ENCODE measurements around the gene SOSTDC1.
"Not testable (repeated sequence)": the region's sequence is repeated elsewhere in the genome, so short reads cannot be mapped to it uniquely, and the experiment has no call there.

Gene SOSTDC1

GRCh38 chr7:16460789-16461493 is 4.6 kb downstream of the SOSTDC1 start:
- DNase-seq = no peak

DNA sequence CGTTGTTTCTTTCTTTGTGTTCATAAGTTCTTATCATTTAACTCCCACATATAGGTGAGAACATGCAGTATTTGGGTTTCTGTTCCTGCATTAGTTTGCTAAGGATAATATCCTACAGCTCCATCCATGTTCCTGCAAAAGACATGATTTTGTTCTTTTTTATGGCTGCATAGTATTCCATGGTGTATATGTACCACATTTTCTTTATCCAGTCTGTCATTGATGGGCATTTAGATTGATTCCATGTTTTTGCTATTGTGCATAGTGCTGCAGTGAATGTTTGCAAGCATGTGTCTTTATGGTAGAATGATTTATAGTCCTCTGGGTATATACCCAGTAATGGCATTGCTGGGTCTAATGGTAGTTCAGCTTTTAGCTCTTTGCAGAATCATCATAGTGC is 9.2 kb downstream of the SOSTDC1 start:
- DNase-seq = not testable (repeated sequence)

DNA sequence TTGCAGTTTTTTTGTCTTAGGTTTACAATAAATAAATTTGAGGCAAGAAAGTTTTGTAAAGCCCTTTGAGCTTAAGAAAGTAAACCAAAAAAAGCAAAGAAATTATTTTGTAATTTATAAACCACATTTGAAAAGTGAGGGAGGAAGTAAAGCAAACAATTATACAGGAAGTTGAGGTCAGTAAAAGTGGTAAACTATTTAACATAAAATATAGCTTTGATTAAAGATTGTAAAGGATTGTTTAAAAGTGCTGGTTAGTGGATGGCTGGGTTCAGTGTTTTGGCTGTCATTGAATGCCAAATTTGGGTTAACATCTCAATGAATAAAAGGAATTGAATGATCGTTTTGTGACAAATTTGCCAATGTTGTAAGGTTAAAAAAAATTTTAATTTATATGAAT is 9.9 kb downstream of the SOSTDC1 start:
- no peak for DNase-seq

DNA sequence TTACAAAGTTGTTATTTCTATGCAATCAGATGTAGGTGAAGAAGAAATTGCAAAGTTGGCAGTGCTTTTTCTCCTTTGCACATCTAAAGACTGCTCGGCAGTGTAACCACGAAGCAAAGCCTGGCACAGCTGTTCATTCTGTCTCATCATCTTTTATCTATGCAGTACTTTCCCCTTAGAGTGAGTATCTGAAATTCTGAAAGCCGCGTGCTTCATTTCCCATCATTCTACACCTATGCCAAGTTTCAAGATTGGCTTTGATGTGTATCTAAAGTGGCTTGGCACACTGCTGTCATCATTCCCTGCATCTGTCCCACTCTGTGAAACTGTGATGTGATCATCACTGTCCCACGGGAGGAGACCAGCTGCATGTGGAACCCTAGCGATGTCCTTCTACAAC is 15.2 kb downstream of the SOSTDC1 start:
- no peak for DNase-seq

DNA sequence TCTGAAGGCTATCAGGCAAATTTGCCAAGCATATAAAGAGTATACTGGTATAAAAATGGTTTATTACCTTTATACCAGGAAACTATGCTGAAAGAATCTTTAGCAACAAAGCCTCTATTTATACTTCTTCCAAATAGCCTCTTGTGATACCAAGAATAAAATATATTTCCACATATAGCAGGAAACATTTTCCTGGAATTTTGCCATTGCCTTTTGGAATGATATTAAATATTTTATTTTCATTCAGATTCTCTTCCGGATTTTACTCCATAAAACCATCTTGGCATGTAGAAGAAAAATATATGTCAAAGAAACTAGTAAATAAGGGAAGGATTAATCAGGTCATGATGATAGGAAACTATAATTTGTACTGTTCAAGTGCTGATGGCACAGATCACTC is 17.7 kb downstream of the SOSTDC1 start:
- DNase-seq = no peak

GRCh38 chr7:16446508-16446907 is 19.0 kb downstream of the SOSTDC1 start:
- no peak for DNase-seq

- not testable (repeated sequence) for DNase-seq
These were observed 21.7 kb downstream of the SOSTDC1 start for GRCh38 chr7:16443871-16444270.

GRCh38 chr7:16438988-16439387 is 26.6 kb downstream of the SOSTDC1 start:
- DNase-seq = no peak

DNA sequence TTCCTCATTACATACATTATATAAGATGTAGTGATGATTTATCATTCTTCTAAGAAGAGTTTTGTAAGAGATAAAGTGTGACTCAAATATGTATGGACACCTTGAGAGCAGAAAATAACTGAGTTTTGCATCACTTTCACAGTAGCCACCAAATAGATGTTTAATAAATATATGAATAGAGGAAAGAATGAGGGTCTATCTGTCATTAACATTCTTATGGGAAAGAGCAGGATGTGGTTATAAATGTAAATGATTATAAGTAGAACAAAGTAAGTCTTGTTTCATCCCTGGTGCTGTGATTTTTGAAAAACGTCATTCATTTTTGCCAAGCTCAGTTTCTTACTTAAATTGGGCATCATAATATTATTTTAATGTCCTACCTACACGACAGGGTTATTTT is 29.2 kb downstream of the SOSTDC1 start:
- no peak for DNase-seq

DNA sequence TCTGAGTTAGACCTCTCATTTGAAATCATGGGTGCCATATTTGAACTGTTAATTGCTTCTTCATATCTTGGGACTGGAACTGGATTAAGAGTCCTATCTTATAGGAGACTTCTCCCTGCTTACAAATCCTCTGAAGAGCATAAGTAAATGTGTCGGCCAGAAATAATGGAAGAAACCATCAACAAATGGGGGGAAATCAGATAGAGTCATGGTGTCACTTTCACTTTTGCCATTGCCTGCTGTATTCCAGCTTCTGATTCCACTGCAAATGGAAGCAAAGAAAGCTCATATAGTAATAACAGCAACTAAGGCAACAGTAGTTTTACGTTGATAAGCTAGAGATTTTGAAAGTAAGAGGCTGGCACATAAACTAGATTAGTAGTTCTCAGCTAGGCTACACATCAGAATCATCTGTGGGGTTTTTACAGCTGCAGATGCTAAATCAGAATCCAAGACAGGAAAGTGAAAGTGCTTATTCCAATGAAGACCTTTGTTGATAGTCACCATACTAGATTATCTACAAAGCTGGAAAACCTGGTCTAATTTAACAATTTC is 31.9 kb downstream of the SOSTDC1 start:
- DNase-seq = no peak

- no peak for DNase-seq
These were observed 33.2 kb downstream of the SOSTDC1 start for GRCh38 chr7:16432425-16432731.

DNA sequence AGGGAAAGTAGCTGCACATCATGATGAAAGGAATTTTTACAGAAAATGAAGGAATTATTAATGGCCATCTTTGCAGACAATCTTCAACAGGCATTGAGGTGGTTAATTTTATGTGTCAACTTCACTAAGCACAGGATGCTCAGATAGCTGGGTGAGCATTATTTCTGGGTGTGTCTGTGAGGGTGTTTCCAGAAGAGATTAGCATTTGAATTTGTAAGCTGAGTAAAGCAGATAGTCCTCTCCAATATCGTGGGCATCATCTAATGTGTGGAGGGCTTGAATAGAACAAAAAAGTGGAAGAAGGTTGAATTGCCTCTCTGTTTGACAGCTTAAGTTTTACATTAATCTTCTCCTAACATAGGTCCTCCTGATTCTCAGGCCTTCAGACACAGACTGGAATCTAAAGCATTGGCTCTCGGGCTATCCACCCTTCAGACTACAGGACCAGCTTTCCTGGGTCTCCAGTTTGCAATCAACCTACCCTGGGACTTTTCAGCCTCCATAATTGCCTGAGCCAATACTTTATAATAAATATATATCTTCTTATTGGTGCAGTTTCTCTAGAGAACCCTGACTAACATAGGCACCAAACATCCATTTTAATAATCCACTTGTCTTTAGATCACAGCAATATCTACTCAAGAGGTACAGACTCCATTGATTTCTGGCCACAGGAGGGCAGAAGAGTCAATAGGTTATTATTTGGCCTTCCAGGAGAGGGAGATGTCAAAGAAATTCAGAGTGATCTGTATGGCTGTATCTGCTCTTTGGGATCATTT is 33.7 kb downstream of the SOSTDC1 start:
- no peak for DNase-seq

- no peak for DNase-seq
These were observed 35.4 kb downstream of the SOSTDC1 start for GRCh38 chr7:16430133-16430532.

DNA sequence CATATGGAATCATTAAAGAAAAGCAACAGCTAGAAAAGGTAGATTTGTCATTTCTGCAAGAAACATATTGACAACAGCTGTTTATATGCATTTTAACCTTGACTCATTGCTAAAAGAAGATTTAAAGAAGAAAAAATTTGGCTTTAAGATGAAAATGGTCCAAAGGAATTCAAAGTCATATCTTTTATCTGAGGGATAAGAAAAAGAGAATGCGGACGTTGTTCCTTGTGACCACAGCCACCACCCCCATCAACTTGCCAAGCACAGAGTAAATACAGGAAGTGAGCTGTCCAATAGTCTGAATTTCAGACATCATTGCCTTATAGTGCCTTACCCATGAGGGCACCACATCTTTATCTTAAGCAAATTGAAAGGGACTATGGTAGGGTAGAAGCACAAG is 36.9 kb downstream of the SOSTDC1 start:
- no peak for DNase-seq

- no peak for DNase-seq
These were observed 37.4 kb downstream of the SOSTDC1 start for GRCh38 chr7:16428182-16428581.

- no peak for DNase-seq
These were observed 41.8 kb downstream of the SOSTDC1 start for GRCh38 chr7:16423761-16424160.

DNA sequence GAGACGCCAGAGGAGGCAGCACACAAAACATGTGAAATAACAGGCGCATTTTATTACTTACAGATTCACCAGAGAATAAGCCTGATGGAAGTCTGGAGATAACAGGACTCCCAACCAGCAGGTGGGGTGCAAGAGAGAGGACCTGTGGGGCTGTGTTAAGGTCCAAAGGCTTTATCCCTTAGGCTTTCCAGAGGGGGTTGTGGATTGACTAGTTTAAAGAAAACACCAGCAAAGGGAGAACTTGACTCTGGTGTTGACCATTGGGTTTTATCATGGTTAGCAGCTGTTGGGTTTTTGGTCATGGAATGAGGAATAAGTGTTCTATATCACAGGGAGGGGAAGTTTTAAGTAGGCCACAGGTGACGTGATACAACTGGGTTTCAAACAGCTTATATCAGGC is 42.6 kb downstream of the SOSTDC1 start:
- DNase-seq = no peak

GRCh38 chr7:16422103-16422435 is 43.5 kb downstream of the SOSTDC1 start:
- no peak for DNase-seq

DNA sequence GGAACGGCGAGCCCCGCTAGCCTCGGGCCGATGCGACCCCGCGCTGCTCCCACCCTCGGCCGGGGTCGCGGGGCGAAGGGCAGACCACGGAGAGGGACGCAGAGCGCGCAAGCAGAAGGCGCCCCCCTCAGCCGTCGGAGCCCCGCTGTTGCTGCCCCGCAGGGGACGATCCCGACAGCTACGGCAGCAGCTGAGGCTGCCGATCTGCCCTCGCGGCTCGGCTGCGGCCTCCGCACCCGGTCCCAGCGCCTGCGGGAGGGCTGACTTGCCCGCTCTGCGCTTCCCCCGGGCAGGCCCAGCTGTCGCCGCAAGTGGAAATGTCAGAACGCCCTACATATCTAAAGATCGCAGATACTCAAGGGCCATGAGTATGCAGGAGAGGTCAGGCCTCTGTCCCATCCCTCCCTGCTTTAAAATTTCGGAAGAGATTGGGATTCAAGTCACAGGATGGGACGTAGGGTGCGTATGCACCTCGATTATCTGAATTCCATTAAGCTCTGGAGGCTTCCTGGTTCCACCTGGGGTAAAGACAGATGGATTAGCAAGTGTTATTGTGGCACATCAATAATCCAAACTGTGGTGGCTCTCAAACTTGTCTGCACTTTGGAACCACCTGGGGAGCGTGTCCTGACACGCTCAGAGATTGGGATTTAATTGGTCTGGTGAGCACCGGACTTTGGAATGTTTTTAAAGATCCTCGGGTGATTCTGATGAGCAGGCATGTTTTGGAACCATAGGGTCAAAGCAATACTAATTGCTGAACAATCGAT is 44.0 kb downstream of the SOSTDC1 start, which contains the start of gene CRPPA:
CRPPA (minus strand) TSS at position 206 of the 770 bp plus-strand sequence. CDS start 216 bp downstream, outside the sequence.
- peak; percentile 60 for DNase-seq

GRCh38 chr7:16420649-16421332 is 44.7 kb downstream of the SOSTDC1 start:
- peak; percentile 83 for DNase-seq

- DNase-seq = no peak
These were observed 45.2 kb downstream of the SOSTDC1 start for GRCh38 chr7:16420329-16420648.

GRCh38 chr7:16419859-16420258 is 45.7 kb downstream of the SOSTDC1 start:
- no peak for DNase-seq

GRCh38 chr7:16419126-16419525 is 46.4 kb downstream of the SOSTDC1 start:
- DNase-seq = no peak

Measured in activated T-cell treated with anti-CD3 and anti-CD28 coated beads, Interleukin-2, amount 50 U/mL, for 1 hour (primary cell).